ENCODE data around the gene SLC7A4.

Gene SLC7A4

GRCh38 chr22:21022507-21022906 is 9.9 kb downstream of the SLC7A4 start:
- no peaks in the 10 kb centered on the region for H3K79me2 ChIP-seq
- no peaks in the 10 kb centered on the region for H3K27me3 ChIP-seq (ENCODE audit: control insufficient read depth, insufficient read depth, low read length)
- H3K4me3 ChIP-seq (ENCODE audit: low read depth, low read length): no peak overlapping the region
- H3K9ac ChIP-seq: no peak overlapping the region
- no peak overlapping the region for H3K4me2 ChIP-seq (ENCODE audit: low read length)
- no peaks in the 10 kb centered on the region for H3K4me1 ChIP-seq
- H3K9me3 ChIP-seq (ENCODE audit: control insufficient read depth, low read length): no peaks in the 10 kb centered on the region
- TF ChIP-seq CTCF (IDR thresholded peaks at IDR 0.05): no peak
- H3K36me3 ChIP-seq (ENCODE audit: control insufficient read depth, insufficient read depth, low read length): no peaks in the 10 kb centered on the region
- H3K27ac ChIP-seq: no peak overlapping the region
- no peak overlapping the region for H2AFZ ChIP-seq

- TF ChIP-seq CTCF (IDR thresholded peaks at IDR 0.05): no peak
- Histone ChIP-seq H3K36me3 (ENCODE audit: control insufficient read depth, insufficient read depth, low read length) (no peaks in the 10 kb centered on the region), H3K27ac (no peak overlapping the region)
Observed at GRCh38 chr22:21020802-21021429, 11.4 kb downstream of the SLC7A4 start.

GRCh38 chr22:21018314-21018713 is 14.0 kb downstream of the SLC7A4 start:
- H3K4me2 ChIP-seq (ENCODE audit: low read length): no peak overlapping the region
- no peak overlapping the region for H3K9ac ChIP-seq
- no peaks in the 10 kb centered on the region for H3K79me2 ChIP-seq
- no peak overlapping the region for H3K27ac ChIP-seq
- no peaks in the 10 kb centered on the region for H3K36me3 ChIP-seq (ENCODE audit: control insufficient read depth, insufficient read depth, low read length)
- no peaks in the 10 kb centered on the region for H3K4me1 ChIP-seq
- no peak overlapping the region for H2AFZ ChIP-seq
- H3K9me3 ChIP-seq (ENCODE audit: control insufficient read depth, low read length): no peaks in the 10 kb centered on the region
- no peak for TF ChIP-seq CTCF (IDR thresholded peaks at IDR 0.05)
- H3K4me3 ChIP-seq (ENCODE audit: low read depth, low read length): no peak overlapping the region
- H3K27me3 ChIP-seq (ENCODE audit: control insufficient read depth, insufficient read depth, low read length): no peaks in the 10 kb centered on the region

More at GRCh38 chr22:21020802-21021429, 11.4 kb downstream of the SLC7A4 start:
- Histone ChIP-seq H3K4me3 (ENCODE audit: low read depth, low read length) (no peak overlapping the region), H3K9me3 (ENCODE audit: control insufficient read depth, low read length) (no peaks in the 10 kb centered on the region), H3K4me2 (ENCODE audit: low read length) (no peak overlapping the region), H3K27me3 (ENCODE audit: control insufficient read depth, insufficient read depth, low read length) (no peaks in the 10 kb centered on the region), H3K79me2 (no peaks in the 10 kb centered on the region), H3K4me1 (no peaks in the 10 kb centered on the region), H3K9ac (no peak overlapping the region), H2AFZ (no peak overlapping the region)

GRCh38 chr22:21016644-21017420 is 15.5 kb downstream of the SLC7A4 start:
- no peak overlapping the region for H3K4me3 ChIP-seq (ENCODE audit: low read depth, low read length)
- H3K27ac ChIP-seq: no peak overlapping the region
- H3K9me3 ChIP-seq (ENCODE audit: control insufficient read depth, low read length): no peaks in the 10 kb centered on the region
- H3K4me2 ChIP-seq (ENCODE audit: low read length): no peak overlapping the region
- no peaks in the 10 kb centered on the region for H3K4me1 ChIP-seq
- H3K27me3 ChIP-seq (ENCODE audit: control insufficient read depth, insufficient read depth, low read length): no peaks in the 10 kb centered on the region
- no peak overlapping the region for H2AFZ ChIP-seq
- TF ChIP-seq CTCF (IDR thresholded peaks at IDR 0.05): no peak
- H3K79me2 ChIP-seq: no peaks in the 10 kb centered on the region
- no peak overlapping the region for H3K9ac ChIP-seq
- no peaks in the 10 kb centered on the region for H3K36me3 ChIP-seq (ENCODE audit: control insufficient read depth, insufficient read depth, low read length)

Data from parathyroid adenoma (tissue), 2 donors.